ENCODE data around the gene NPM3.

The NPM3 gene

DNA sequence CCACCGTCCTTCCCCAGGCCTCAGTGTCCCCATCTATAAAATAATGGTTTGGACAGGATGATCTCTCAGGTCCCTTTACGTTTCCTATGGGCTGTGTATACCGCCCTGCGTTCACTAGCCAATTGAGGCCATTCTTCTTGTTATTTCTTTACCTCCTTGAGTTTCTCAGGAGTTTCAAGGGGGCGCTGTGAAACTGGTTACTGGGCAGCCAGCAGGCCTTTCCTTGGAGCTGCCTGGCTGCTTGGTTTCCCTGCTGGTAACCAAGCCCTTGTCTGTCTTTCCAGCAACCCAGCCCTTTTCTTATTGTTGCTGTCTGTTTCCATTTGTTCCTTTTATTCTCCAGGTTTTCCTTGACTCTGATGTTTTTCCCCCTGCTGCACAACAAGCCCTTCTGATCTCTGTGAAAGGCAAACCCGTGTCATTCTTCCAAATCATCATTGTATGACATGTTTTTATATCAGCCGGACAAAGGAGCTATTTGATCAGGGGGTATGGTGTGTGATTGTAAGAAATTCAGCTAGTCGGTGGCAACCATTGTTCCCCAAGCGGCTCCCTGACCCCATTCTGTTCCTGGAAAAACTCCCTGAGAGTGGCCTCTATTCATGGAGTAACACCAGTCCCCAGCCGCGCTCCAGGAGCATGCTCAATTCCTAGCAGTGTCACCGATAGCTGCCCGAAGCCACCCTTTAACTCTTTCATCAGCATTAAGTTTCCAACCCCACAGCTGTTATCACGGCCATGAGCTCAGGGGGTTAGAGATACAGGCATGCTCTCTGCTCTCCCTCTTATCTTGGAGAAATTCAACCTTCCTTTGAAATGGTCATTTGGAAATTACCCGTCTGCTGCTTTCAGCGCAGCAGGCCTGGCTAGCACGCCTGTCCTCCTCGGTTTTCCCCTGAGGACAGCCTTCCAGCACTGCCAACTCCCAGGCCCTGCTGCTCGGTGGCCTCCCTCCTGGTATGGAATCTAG lies 33.9 kb downstream of the NPM3 start:
- FAIRE-seq: no peak

DNA sequence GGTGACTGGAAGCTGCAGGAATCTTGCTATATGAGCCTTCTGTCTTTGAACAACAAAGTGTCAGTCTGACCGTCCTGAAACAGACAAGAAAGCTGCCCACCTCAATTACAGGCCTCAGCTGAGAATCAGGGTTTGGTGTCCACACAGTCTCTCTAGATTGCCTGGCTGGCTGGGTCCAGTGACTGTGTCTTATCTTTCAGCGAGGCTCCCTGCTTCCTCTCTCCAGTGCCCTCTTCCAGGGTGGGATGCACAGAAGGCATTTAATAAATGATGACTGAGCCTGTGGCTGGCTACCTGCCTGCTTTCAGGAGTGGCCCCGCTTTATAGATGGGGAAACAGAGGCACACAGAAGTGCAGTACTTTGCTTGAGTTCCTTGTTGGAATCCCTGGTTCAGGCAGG lies 34.8 kb downstream of the NPM3 start:
- no peak for FAIRE-seq

DNA sequence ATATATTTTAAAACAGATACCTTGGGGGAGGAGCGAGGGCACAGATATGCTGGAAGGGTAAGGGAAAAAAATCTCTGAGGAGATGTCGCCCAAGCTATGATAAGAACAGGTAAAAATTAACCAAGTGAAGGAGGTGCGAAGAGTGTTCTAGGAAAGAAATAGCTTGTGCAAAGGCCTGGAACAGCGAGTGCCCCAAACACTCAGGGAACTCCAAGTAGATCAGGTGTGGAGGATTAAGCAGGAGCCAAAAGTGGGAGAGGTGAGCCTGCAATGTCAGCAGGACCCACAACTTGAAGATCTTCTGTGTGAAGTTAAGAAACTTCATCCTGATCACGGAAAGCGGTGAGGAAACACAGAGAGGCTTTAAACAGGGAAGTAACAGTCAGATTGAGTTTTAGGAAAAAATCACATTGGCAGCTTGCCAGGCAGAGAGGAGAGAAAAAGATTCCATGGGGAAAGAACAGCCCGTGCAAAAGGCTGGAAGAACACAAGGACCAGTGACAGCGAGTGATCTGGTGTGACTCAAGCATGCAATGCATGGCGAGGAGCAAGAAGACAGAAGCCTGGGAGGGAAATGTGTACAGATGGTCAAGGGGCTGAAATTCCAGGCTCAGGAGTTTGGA lies 38.1 kb downstream of the NPM3 start:
- FAIRE-seq: no peak

DNA sequence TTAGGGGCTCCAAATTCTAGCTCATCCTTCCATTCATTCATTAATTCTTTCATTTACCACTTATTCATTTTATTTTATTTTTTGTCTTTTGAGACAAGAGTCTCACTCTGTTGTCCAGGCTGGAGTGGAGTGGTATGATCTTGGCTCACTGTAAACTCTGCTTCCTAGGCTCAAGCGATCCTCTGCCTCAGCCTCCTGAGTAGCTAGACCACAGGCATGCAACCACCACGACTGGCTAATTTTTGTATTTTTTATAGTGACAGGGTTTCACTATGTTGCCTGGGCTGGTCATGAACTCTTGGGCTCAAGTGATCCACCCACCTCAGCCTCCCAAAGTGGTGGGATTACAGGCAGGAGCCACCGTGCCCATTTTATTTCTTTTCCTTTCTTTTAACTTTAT lies 39.0 kb downstream of the NPM3 start:
- FAIRE-seq: no peak

DNA sequence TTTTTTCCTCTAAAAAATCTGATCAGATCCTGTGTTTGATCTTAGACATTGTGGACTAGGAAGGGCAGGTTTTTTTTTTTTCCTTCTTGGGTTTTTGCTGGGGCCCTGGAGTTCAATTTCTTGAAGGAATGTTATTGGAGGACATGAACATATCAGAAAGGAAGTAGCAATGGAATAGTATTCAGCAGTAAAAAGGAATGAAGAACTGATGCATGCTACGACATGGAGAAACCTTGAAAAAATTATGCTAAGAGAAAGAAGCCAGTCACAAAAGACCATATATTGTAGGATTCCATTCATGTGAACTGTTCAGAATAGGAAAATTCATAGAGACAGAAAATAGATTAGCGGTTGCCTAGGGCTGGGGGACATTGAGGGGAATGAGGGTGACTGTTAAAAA lies 41.3 kb downstream of the NPM3 start:
- FAIRE-seq: no peak

DNA sequence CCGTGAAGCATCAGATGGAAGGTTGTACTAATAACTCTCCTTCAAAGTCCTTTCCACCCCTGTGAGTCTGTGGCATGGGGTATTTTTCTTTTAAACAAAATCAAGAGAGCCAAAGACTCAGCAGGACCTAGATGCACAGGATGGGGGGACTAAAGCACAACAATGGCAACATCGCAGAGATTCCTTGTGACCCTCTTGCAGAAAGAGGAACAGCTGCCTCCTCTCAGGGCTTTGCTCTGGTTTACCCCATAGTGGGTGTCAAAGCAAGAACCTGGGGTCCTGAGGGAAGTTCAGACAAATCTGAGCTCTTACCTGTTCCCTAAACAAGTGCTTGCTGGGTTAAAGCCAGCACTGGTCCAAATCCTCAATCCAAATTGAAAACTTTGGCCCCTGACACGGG lies 46.6 kb downstream of the NPM3 start:
- no peak for FAIRE-seq

DNA sequence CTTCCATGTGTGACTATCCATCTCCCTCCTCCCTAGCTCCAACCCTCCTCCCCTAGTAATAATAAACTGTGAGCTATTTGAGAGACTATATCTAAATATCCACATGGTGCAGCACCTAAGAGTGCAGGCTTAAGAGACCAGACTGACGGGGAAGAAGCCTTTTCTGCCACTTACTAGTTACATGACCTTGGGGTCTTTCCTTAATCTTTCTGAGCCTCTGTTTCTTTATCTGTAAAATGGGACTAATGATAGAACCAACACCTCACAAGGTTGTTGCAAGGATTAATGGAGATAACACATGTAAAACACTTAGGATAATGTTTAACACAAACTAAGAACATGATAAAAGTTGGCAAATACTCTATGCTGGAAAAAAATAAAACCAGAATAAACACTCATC lies 51.1 kb downstream of the NPM3 start:
- no peak for FAIRE-seq
